Activated CD8-positive, alpha-beta memory T cell treated with anti-CD3 and anti-CD28 coated beads for 36 hours (primary cell): ENCODE results near the gene COL4A5. TPM values are rescaled to one million over a fixed set of nuclear protein-coding genes. Genes with fewer than 3 reads are reported as not detected.

Source experiments
- CTCF ChIA-PET: fragments of 350-600 bp; sonication (Branson Sonifier 250); formaldehyde crosslinking; loops from one replicate; lab custom pipeline; 2021; ENCODE audit warnings: antibody characterized with exemption; lab: Charles Lee
- POLR2A ChIA-PET: fragments of 350-600 bp; sonication (Branson Sonifier 250); formaldehyde crosslinking; loops from one replicate; lab custom pipeline; 2021; ENCODE audit warnings: antibody characterized with exemption; lab: Charles Lee
- total RNA-seq, 2 experiments: library from RNA; stranded (reverse); gene quantifications; one replicate each; pipeline ENCODE4 v1.2.3, GENCODE V29; 2021

COL4A5 gene
- total RNA-seq, 2 experiments from 2014 or later: not detected

- ChIA-PET POLR2A (no interaction called here), CTCF (no interaction called here)
Measured at GRCh38 chrX:108735091-108735678, 295.5 kb downstream of the COL4A5 start.

GRCh38 chrX:108735679-108736508 is 296.3 kb downstream of the COL4A5 start:
- CTCF ChIA-PET: no interaction called here
- POLR2A ChIA-PET: no interaction called here

GRCh38 chrX:108736509-108737479 is 297.2 kb downstream of the COL4A5 start, which contains the start of gene IRS4:
Gene IRS4 (minus strand): TSS chrX:108736563.
- ChIA-PET POLR2A (no interaction called here), CTCF (no interaction called here)

GRCh38 chrX:108737754-108738153 is 298.1 kb downstream of the COL4A5 start:
- ChIA-PET CTCF (no interaction called here), POLR2A (no interaction called here)

- POLR2A ChIA-PET: no interaction called here
- CTCF ChIA-PET: no interaction called here
Measured at GRCh38 chrX:108740299-108740774, 300.7 kb downstream of the COL4A5 start.

Other genes starting within 250 kb of the COL4A5 start
- not detected for gene COL4A6, start 1.4 kb upstream of the COL4A5 start, total RNA-seq